NOMO-1 treated with DMSO at 0.1 percent for 48 hours (cell line): ENCODE results near the gene PTK6.

Source experiments
- DNase-seq: peaks from one replicate; lab custom pipeline; 2025; ENCODE audit not compliant: unreplicated experiment; lab: John Stamatoyannopoulos, UW

The PTK6 gene

DNA sequence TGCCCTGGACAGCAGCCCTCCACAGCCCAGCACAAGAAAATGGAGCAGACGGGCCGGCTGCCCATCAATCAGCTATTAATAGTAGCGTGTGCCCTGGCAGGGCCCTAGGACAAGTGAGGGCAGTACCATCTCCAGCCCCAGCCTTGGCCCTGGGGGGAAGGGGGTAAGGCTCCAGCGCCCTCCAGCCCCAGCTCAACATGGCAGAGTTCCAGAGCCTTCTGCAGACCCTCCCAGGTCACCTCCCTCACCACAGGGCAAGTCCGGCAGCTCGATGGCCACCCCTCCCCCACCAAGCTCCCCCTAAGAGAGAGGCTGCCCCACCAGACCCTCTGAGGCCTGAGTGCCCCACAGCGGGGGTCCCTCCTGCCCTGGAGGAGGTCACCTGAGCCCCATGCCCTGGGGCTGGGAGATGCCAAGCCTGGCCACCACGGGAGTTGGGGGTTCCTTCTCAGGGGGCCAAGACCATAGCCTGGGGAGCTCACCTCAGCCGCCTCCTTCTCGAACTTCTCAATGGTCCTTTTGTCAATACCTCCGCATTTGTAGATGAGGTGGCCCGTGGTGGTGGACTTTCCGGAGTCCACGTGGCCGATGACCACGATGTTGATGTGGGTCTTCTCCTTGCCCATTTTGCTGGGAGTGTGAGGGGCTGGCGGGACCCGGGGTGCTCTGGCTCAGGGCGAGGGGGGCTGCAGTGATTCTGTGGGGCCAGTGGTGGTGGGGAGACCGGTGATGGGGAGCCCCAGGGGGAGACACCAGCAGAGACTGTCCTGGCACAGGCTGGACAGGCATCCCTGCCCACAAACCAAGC is 39.8 kb downstream of the PTK6 start:
- DNase-seq, result no peak

DNA sequence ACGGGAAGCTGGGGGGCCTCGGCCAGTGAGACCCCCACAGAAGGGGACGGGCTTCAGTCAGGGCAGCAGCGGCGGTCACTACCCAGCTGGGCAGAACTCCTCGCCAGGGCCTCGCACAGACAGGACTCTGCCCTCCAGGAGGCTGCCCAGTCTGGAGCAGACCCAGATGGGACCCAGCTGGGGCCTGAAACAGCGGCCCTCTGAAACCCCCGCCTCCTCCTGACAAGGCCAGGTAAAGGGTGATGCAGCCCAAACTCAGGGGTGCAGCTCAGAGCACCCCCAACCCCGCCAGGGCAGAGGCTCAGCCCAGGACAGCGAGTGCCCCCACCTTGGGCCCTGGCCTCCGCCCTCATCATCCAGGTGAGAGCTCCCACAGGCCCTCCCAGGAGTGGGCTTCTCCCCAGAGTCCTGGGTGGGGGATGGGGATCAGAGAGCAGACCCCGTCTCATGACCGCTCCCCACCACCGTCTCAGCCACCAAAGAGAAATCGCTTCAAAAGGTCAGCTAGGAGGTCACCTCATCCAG is 40.5 kb downstream of the PTK6 start:
- DNase-seq, result no peak

DNA sequence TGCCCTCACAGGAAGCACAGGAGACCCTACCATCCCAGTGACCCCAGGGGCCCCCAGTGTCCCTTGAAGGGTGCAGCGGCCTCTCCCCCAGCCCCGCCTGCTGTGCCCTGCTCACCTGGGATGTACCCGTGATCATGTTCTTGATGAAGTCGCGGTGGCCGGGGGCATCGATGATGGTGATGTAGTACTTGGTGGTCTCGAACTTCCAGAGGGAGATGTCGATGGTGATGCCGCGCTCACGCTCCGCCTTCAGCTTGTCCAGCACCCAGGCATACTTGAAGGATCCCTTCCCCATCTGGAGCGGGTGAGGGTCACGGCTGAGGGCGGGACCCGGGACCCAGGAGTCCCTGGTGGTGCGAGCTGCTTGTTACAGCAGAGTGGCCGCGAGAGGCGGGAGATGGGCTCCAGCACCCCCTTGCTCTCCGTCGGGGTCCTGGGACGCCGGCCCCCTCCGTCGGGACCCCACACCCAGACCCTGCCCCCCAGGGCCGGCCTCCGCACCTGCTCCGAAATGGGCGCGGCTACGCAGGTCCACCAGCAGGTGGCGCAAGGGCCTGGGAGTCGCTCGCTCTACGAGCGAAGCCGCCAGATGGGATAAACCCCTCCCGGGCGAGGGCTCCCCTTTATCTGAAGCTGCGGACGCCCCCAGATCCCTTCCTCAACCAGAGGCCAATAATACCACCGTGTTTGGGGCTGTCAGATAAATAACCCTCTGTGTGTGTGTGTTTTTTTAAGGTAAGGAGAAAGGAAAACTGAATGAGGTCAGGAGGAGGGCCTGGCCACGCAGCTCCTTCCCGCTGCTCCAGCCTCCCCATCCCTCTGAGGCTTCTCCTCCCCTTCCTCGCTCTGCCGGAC is 41.2 kb downstream of the PTK6 start:
- DNase-seq, result peak; percentile 24

GRCh38 chr20:63495167-63495720 is 41.9 kb downstream of the PTK6 start:
- DNase-seq, result no peak

- no peak for DNase-seq
Measured at GRCh38 chr20:63494420-63495166, 42.6 kb downstream of the PTK6 start.

GRCh38 chr20:63494084-63494419 is 43.1 kb downstream of the PTK6 start:
- no peak for DNase-seq

- no peak for DNase-seq
Measured at GRCh38 chr20:63493563-63494020, 43.6 kb downstream of the PTK6 start.

DNA sequence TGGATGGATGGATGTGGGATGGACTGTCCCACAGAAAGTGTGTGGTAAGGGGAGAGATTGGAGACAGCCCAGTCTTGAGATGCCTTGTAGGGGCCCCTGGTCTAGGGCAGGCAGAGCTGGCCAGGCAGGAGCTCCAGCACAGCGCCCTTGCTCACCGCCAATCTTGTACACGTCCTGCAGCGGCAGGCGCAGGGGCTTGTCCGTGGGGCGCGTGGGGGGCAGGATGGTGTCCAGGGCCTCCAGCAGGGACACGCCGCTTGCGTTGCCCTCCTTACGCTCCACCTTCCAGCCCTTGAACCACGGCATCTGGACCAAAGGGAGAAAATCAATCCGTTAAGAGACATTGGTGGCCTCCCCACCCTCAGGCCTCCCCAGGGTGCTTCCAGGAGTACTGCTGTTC is 44.2 kb downstream of the PTK6 start:
- no peak for DNase-seq

DNA sequence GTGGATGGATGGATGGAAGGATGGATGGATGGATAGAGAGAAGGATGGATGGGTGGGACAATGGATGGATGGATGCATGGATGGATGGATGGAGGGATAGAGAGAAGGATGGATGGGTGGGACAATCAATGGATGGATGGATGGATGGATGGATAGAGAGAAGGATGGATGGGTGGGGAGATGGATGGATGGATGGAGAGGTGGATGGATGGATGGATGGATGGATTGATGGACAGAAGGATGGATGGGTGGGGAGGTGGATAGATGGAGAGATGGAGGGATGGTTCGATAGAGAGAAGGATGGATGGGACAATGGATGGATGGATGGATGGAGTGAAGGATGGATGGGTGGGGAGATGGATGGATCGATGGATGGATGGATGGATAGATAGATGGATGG is 44.7 kb downstream of the PTK6 start:
- DNase-seq, result no peak

DNA sequence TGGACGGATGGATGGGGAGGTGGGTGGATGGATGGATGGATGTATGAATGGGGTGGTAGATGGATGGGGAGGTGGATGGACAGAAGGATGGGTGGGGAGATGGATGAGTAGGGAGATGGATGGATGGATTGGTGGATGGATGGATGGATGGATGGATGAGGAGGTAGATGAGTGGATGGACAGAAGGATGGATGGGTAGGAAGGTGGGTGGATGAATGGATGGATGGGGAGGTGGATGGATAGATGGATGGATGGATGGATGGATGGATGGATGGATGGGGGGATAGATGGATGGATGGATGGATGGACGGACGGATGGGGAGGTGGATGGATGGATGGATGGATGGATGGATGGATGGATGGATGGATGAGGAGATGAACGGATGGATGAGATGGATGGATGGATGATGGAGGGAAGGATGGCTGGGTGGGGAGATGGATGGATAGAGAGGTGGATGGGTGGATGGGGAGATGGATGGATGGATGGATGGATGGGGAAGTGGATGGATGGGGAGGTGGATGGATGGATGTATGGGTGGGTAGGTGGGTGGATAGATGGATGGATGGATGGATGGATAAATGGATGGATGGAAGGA is 45.4 kb downstream of the PTK6 start:
- DNase-seq, result no peak

GRCh38 chr20:63491078-63491477 is 46.1 kb downstream of the PTK6 start:
- no peak for DNase-seq

GRCh38 chr20:63490416-63490815 is 46.8 kb downstream of the PTK6 start:
- DNase-seq, result no peak

DNA sequence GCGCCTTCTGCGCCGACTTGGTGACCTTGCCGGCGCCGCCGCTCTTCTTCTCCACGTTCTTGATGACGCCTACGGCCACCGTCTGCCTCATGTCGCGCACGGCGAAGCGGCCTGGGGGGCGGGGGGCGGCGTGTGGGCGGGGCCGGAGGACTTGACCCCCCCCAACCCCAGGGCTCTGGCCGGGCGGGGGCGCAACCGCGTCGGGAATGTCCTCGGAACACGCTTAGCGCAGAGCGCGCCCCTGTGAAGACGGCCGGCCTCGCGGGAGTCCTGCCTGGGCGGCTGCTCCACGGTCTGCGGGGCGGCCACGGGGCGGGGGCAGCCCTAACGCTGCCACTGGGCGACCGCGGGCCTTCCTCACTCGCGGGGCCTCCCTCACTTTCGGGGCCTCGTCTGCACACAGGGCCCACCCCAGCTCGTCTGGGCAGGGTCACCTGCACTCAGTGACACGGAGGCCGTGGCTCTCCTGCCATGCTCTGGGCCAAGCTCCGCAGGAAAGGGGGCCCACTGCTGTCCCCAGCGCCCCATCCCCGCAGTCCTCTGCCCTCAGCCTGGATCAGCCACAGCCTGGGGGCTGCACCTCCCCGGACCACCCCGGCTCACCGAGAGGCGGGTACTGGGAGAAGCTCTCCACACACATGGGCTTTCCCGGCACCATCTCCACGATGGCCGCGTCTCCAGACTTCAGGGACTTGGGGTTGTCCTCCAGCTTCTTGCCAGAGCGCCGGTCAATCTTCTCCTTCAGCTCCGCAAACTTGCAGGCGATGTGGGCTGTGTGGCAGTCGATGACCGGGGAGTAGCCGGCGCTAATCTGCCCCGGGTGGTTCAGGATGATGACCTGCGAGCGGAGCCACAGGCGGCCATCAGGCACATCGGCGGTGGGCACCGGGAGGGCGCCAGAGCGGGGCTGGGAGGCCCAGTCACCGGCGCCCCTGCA is 48.6 kb downstream of the PTK6 start:
- no peak for DNase-seq

DNA sequence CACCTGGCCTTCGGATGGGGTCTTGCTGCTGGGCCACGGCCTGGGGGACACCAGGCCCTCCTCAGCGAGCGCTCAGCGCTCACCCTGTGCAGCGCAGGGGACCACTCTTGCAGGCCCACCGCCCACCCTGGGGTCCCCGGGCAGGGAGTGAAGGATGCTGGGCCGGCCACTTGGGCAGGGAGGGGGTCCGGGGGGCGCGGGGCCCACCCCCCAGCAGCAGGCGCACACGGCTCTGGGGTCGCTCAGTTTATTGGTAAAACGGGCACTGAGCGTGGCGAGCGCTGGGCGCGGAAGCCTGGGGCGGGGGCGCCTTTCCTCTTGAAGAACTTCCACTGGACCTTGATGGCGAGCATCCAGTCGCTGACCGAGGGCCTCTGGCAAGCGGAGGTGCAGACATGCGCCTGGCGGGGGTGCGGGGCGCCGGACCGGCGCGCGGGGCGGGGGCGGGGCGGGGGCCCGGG is 49.4 kb downstream of the PTK6 start:
- no peak for DNase-seq

GRCh38 chr20:63487116-63487764 is 49.9 kb downstream of the PTK6 start:
- no peak for DNase-seq

- no peak for DNase-seq
Measured at GRCh38 chr20:63486300-63486855, 50.8 kb downstream of the PTK6 start.

GRCh38 chr20:63484651-63485403 is 52.3 kb downstream of the PTK6 start:
- DNase-seq, result no peak

DNA sequence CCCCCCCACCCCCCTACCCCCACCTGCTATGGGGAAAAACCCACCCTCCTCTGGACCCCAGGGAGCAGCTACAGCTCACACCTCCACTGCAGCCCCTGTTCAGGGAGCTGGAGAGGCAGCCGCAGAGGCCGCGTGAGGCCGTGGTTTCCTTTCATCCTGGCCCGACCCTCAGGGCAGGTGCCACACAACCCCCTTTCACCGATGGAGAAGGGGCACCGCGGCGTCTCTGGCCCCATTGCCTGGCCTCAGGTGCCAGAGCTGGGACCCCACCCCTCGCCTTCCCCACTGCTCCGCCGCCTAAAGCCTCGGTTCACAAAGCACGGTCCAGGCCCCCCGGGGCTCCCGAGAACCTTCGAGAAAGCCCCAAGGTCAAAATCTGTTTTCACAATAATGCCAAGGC is 52.9 kb downstream of the PTK6 start:
- DNase-seq, result no peak
